GM12875 (cell line): Measurements from ENCODE around the gene COA8.

Experiments used
- H3K4me3 ChIP-seq: one replicate; pipeline ENCODE4 v1.5.1; 2011; ENCODE audit warnings: low read depth, low read length, control low read depth
- TF ChIP-seq, protein P1 (sequence below): IDR thresholded peaks from 2 replicates; pipeline ENCODE4 v1.5.1; 2011; ENCODE audit warnings: low read depth, mild to moderate bottlenecking, control low read depth, inconsistent platforms, low read length, moderate library complexity, borderline replicate concordance; ENCODE audit not compliant: insufficient read depth

COA8 gene

DNA sequence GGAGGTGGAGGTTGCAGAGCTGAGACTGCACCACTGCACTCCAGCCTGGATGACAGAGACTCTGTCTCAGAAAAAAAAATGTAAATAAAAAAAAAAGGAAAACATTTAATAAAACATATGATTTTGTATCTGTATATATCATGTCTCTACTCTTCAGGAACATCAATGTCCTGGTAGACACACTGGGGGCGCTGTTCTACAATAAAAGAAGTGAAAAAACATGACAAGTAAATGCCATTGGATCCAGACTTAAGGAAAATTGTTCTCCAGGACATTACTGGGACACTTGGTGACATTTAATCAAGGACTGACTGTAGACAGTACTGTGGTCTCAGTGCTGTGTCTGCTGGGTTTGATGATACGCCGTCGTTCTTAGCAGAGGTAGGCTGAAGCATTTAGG is 50.8 kb downstream of the COA8 start:
- no peak overlapping the region for H3K4me3 ChIP-seq

DNA sequence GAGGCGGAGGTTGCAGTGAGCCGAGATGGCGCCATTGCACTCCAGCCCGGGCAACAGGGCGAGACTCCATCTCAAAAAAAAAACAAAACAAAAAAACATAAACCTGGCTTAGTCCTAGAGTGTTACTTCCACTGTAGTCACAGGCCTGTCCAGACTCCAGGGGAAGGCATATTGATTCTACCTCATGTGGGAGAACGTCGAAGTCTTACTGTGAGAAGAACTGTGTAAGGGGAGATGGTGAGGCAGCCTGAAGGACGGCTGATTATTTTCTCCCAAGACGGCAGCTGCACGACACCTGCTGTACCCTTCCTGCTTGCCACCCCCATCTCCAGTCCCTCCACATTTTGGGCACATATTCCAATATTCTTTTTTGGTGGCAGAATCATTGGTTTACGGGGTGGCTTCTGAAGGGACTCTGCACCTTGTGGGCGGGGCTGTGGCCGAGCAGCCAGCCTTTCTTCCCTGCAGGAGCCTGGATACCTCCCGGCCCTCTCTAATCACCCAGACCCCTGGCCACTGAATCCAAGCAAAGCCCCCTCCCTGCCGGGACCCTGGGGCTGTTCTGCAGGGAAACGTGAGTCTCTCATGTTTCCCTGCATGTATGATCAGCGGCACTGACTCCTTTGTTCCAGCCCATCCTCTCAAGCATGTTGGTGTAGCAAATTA is 54.0 kb downstream of the COA8 start:
- TF ChIP-seq, protein P1, sequence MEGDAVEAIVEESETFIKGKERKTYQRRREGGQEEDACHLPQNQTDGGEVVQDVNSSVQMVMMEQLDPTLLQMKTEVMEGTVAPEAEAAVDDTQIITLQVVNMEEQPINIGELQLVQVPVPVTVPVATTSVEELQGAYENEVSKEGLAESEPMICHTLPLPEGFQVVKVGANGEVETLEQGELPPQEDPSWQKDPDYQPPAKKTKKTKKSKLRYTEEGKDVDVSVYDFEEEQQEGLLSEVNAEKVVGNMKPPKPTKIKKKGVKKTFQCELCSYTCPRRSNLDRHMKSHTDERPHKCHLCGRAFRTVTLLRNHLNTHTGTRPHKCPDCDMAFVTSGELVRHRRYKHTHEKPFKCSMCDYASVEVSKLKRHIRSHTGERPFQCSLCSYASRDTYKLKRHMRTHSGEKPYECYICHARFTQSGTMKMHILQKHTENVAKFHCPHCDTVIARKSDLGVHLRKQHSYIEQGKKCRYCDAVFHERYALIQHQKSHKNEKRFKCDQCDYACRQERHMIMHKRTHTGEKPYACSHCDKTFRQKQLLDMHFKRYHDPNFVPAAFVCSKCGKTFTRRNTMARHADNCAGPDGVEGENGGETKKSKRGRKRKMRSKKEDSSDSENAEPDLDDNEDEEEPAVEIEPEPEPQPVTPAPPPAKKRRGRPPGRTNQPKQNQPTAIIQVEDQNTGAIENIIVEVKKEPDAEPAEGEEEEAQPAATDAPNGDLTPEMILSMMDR = no peak
- no peak overlapping the region for H3K4me3 ChIP-seq

More for the DNA sequence above, 50.8 kb downstream of the COA8 start:
- TF ChIP-seq, protein P1 = 0 out of 2 replicates have a peak, but pooled peaks have one; percentile 6

DNA sequence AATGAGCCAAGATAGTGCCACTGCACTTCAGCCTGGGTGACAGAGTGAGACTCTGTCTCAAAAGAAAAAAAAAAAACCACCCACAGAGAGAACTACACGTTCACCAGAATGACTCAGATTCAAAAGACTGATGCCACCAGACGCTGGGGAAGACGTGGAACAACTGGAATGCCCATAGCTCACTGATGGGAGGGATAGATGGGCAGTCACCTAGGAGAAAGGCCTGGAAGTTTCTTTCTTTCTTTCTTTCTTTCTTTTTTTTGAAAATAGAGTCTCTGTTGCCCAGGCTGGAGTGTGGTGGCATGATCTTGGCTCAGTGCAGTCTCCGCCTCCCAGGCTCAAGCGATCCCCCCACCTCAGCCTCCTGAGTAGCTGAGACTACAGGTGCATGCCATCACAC is 56.3 kb downstream of the COA8 start:
- H3K4me3 ChIP-seq = no peak overlapping the region
- TF ChIP-seq, protein P1 = no peak

DNA sequence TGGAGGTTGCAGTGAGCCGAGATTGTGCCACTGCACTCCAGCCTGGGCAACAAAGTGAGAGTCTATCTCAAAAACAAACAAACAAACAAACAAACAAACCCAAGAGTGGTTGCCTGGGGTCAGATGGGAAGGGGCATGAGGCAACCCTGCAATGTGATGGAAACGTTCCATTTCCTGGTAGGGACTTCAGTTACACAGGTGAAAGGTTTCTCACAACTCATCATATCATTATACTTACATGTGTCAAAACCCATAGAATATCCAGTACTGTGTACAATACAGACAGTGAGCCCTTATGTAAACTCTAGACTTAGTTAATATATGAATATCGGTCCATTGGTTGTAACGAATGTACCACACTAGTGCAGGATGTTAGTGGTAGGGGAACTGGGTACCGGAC is 59.1 kb downstream of the COA8 start:
- H3K4me3 ChIP-seq = no peak overlapping the region
- TF ChIP-seq, protein P1 = no peak

DNA sequence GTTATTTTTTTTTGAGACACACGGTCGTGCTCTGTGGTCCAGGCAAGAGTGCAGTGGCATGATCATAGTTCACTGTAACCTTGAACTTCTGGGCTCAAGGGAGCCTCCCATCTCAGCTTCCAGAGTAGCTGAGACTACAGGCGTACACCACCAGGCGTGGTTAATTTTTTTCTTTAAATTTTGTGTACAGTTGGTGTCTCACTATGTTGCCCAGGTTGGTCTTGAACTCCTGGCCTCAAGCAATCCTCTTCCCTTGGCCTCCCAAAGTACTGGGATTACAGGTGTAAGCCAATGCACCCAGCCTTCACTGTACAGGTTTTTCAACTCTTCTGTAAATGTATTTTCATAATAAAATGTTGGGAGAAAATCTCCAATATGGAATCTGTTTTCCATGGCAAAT is 60.5 kb downstream of the COA8 start:
- TF ChIP-seq, protein P1 = no peak
- no peak overlapping the region for H3K4me3 ChIP-seq

DNA sequence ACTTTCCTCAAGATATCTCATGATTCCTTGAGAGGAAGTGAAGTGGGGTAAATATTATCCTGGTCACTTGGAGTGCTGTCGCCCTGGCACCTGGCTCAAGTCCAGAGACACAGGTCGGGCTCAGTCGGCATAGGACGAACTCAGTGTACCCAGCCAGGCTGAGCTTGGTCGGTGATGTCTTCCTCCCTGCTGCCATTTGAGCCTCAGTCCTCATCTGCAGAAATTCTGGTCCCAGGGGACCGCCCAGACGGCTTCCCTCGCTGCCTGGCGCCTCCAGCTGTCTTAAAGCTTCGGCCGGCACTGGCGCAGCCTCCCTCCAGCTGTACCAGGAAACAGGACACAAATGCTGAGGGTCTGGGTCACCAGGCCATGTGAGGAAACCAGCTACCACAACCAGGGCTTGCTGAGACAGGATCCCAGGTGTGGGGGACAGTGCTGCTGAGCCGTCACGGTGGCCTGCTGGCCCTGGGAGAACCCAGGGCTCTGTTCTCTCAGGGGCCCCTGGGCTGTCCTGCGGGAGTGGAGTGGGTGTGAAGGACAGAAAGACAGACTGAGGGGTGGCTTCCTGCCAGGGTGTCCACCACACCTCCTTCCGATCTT is 61.2 kb downstream of the COA8 start:
- TF ChIP-seq, protein P1 = no peak
- no peak overlapping the region for H3K4me3 ChIP-seq

DNA sequence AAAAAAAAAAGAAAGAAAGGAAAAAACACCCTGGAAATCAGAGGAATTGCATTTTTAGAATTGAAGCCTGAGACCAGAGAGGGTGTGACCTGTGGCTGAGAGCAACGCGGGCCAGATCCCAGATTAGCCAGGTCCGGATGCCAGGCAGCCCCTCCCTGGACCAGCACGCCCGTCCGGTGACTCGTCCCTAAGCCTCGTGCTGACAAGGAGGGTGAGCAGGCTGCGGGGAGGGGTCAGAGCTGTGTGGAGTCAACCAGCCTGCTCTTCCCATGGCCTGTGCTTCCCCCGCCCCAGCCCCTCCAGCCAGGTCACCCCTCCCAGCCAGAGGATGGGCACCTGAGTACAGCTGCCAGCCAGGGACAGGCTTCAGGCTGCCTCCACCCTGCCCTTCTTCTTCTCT is 62.1 kb downstream of the COA8 start:
- peak overlapping the region; percentile 28 for H3K4me3 ChIP-seq
- TF ChIP-seq, protein P1 = no peak
